Gastroesophageal sphincter (tissue), 3 donors: Measurements from ENCODE around the gene LAMTOR1.
"Not testable (repeated sequence)": the region's sequence is repeated elsewhere in the genome, so short reads cannot be mapped to it uniquely, and the experiment has no call there.

Source experiments
- CTCF ChIP-seq, 4 experiments: fragments of 200-600 bp in 2 of 4; fragments of 450-650 bp in 2 of 4; sonication (generic) in 1 of 4; IDR thresholded peaks; one replicate each; pipeline ENCODE4 v1.5.1; 2017 to 2019; ENCODE audit warnings: antibody characterized with exemption in 4 of 4, mild to moderate bottlenecking in 2 of 4, moderate library complexity in 2 of 4
- EP300 ChIP-seq: sonication (generic); formaldehyde crosslinking; IDR thresholded peaks from one replicate; pipeline ENCODE4 v1.6.1; 2017; ENCODE audit warnings: antibody characterized with exemption, mild to moderate bottlenecking

- not testable (repeated sequence) for TF ChIP-seq CTCF (IDR thresholded peaks at IDR 0.05); EP300
Measured at GRCh38 chr11:72142086-72142485, 39.0 kb upstream of the LAMTOR1 start.
